ENCODE results near the gene FFAR1. TPM values are rescaled to one million over a fixed set of nuclear protein-coding genes. Genes with fewer than 3 reads are reported as not detected.

FFAR1 gene
- total and polyA plus RNA-seq, 5 donors from 2014 or later = not detected

DNA sequence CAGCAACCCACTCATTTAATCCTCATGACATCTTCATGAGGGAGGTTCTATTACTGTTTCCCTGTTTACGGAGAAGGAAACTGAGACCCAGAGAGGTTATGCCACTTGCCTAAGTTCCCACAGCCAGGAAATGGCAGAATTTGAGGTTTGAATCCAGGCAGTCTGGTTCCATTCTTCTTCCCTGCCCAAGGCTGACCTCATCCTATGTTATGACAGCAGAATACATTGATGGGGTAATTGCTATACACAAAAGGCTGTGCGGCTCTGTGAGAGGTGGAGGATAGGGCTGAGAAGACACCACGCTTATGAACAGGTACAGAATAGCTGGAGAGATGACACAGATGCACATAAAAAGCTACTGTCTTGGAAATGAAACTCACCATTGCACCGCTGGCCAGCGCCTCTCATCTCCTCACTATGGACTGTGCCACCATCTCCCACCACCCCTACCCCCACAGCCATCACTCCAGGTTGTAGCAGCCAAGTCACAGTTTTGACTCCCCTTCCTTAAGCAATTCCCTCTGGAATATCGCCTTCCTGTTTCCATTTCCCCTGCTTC lies 44.3 kb upstream of the FFAR1 start:
- no peak overlapping the region for H3K27ac Mint-ChIP-seq
- DNase-seq = no peak
- no peak overlapping the region for H3K4me3 Mint-ChIP-seq

DNA sequence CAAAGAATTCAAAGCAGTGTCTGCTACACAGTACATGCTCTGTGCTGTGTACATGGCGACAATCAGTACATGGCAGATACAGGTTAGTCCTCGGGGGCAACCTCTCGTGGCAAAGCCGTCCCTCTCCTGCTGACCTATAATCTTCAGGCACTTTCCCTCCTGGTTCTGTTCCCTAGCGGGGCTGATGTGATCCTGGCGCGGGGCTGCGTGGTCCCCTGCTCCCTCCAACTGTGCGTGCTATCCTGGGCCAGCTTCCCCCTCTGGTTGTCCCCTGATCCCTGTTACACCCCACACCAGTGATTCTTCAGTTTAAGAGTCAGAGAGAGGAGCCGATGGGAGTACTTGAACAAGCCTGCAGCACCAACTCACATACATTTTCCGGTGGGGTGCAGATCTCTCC lies 43.7 kb upstream of the FFAR1 start:
- peaks cover 0 to 3% (median 0%) of the 10 kb centered on the region in 7 donors for H3K9me3 Mint-ChIP-seq
- peak overlapping the region in 1 of 3 donors; percentile 84 for H3K27ac Mint-ChIP-seq
- Histone ChIP-seq H3K27ac (ENCODE audit: insufficient read depth, low read length, poor library complexity, severe bottlenecking) (no peak overlapping the region), H3K4me1 (ENCODE audit: control insufficient read depth, insufficient read depth, low read length, poor library complexity, severe bottlenecking) (no peaks in the 10 kb centered on the region), H3K36me3 (ENCODE audit: control insufficient read depth, insufficient read depth, low read length) (no peaks in the 10 kb centered on the region), H3K4me3 (ENCODE audit: low read depth, low read length) (no peak overlapping the region), H3K27me3 (ENCODE audit: control insufficient read depth, insufficient read depth, low read length) (no peaks in the 10 kb centered on the region), H3K9me3 (ENCODE audit: control insufficient read depth in 2 of 2, low read length in 2 of 2) (no peaks in the 10 kb centered on the region)
- no peak for ATAC-seq (ENCODE audit: low read depth in 2 of 2)
- no peak overlapping the region for H3K4me3 Mint-ChIP-seq
- no peaks in the 10 kb centered on the region for H3K27me3 Mint-ChIP-seq
- peaks cover 0 to 2% (median 0%) of the 10 kb centered on the region in 4 donors for H3K4me1 Mint-ChIP-seq
- no peaks in the 10 kb centered on the region for H3K36me3 Mint-ChIP-seq
- no peak for DNase-seq

More for the DNA sequence above, 44.3 kb upstream of the FFAR1 start:
- Mint-ChIP-seq H3K4me1 (peaks cover 0 to 2% (median 0%) of the 10 kb centered on the region in 4 donors), H3K27me3 (no peaks in the 10 kb centered on the region), H3K9me3 (peaks cover 0 to 3% (median 0%) of the 10 kb centered on the region in 7 donors), H3K36me3 (no peaks in the 10 kb centered on the region)
- no peaks in the 10 kb centered on the region for H3K4me1 ChIP-seq (ENCODE audit: control insufficient read depth, insufficient read depth, low read length, poor library complexity, severe bottlenecking)
- no peaks in the 10 kb centered on the region for H3K27me3 ChIP-seq (ENCODE audit: control insufficient read depth, insufficient read depth, low read length)
- H3K4me3 ChIP-seq (ENCODE audit: low read depth, low read length) = no peak overlapping the region
- H3K36me3 ChIP-seq (ENCODE audit: control insufficient read depth, insufficient read depth, low read length) = no peaks in the 10 kb centered on the region
- no peak for ATAC-seq (ENCODE audit: low read depth in 2 of 2)
- no peak overlapping the region for H3K27ac ChIP-seq (ENCODE audit: insufficient read depth, low read length, poor library complexity, severe bottlenecking)
- no peaks in the 10 kb centered on the region for H3K9me3 ChIP-seq (ENCODE audit: control insufficient read depth in 2 of 2, low read length in 2 of 2)

DNA sequence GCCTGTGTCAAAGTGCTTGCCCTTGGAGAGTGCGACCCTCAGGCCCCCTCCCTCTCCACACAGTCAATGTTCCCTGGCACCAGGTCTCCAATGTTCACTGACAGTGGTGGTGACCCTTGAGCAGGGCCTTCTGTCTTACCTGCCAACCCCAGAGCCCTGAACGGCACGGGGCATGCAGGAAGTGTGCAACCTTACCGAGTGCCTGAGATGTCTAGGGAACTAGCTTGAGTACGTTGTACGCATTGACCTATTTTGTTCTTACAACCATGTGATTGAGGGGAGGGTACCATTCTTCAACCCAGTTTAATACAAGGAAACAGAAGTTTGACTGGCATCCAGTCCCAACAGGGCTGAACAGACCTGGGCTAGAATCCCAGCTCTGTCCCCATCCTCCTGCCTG lies 42.5 kb upstream of the FFAR1 start:
- Mint-ChIP-seq H3K4me1 (peaks cover 0 to 2% (median 0%) of the 10 kb centered on the region in 4 donors), H3K27ac (no peak overlapping the region)
- no peak for ATAC-seq (ENCODE audit: low read depth in 2 of 2)

DNA sequence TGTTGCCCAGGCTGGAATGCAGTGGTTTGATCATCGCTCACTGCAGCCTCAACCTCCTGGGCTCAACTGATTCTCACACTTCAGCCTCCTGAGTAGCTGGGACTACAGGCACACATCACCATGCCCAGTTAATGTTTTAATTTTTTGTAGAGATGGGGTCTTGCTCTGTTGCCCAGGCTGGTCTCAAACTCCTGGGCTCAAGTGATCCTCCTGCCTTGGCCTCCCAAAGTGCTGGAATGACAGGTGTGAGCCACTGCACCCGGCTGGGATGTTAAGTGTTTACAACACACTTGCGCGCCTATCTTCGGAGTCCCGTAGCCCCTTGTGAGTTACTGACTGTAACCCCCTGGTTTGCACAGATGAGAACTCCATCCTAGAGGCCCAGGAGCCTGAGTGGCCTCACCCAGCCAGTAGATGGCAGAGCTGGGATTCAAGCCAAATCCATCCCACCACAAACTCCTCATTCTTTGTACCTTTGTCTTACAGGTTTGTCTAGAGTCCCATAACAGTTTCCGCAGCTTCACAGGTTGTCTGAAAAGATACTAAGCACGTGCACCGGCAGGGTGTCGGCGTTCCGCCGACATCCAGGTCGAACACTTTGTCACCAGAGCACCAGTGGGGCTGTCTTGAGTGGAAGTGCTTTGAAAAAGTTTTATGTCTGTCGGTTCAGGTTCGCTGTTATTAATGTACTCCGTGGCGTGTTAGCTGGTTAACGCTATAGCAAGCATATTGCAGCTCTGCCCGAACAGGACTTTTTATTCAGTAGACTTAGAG lies 41.0 kb upstream of the FFAR1 start:
- ATAC-seq (ENCODE audit: low read depth in 2 of 2) (no peak), DNase-seq (no peak)
- Mint-ChIP-seq H3K9me3 (peaks cover 0 to 3% (median 0%) of the 10 kb centered on the region in 7 donors), H3K27me3 (no peaks in the 10 kb centered on the region), H3K27ac (no peak overlapping the region), H3K4me1 (peaks cover 0 to 2% (median 0%) of the 10 kb centered on the region in 4 donors), H3K4me3 (no peak overlapping the region), H3K36me3 (no peaks in the 10 kb centered on the region)
- Histone ChIP-seq H3K36me3 (ENCODE audit: control insufficient read depth, insufficient read depth, low read length) (no peaks in the 10 kb centered on the region), H3K9me3 (ENCODE audit: control insufficient read depth in 2 of 2, low read length in 2 of 2) (no peaks in the 10 kb centered on the region), H3K27me3 (ENCODE audit: control insufficient read depth, insufficient read depth, low read length) (no peaks in the 10 kb centered on the region), H3K27ac (ENCODE audit: insufficient read depth, low read length, poor library complexity, severe bottlenecking) (no peak overlapping the region), H3K4me3 (ENCODE audit: low read depth, low read length) (no peak overlapping the region), H3K4me1 (ENCODE audit: control insufficient read depth, insufficient read depth, low read length, poor library complexity, severe bottlenecking) (no peaks in the 10 kb centered on the region)

More for the DNA sequence above, 42.5 kb upstream of the FFAR1 start:
- Histone ChIP-seq H3K9me3 (ENCODE audit: control insufficient read depth in 2 of 2, low read length in 2 of 2) (no peaks in the 10 kb centered on the region), H3K4me1 (ENCODE audit: control insufficient read depth, insufficient read depth, low read length, poor library complexity, severe bottlenecking) (no peaks in the 10 kb centered on the region), H3K27ac (ENCODE audit: insufficient read depth, low read length, poor library complexity, severe bottlenecking) (no peak overlapping the region), H3K27me3 (ENCODE audit: control insufficient read depth, insufficient read depth, low read length) (no peaks in the 10 kb centered on the region), H3K4me3 (ENCODE audit: low read depth, low read length) (no peak overlapping the region), H3K36me3 (ENCODE audit: control insufficient read depth, insufficient read depth, low read length) (no peaks in the 10 kb centered on the region)
- Mint-ChIP-seq H3K27me3 (no peaks in the 10 kb centered on the region), H3K4me3 (no peak overlapping the region), H3K36me3 (no peaks in the 10 kb centered on the region), H3K9me3 (peaks cover 0 to 3% (median 0%) of the 10 kb centered on the region in 7 donors)
- no peak for DNase-seq

DNA sequence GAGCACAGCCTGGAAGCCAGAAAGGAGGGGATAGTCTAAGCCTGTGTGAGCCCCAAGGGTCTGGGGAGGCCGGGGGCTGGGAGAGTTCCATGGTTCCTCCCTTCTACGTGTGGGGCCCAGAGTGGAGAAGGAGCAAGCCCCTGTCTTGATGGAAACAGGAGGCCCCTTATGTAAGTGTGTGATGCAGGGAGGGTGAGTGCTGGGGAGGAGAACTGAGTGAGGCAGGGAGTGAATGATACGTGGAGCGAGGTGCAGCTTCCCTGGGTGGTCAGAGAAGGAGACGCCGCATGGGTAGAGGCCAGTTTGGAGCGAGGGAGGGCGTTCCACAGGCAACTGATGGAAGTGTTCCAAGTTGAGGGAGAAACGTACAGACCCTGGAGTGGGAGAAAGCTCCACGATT lies 39.8 kb upstream of the FFAR1 start:
- H3K36me3 Mint-ChIP-seq = no peaks in the 10 kb centered on the region
- ATAC-seq (ENCODE audit: low read depth in 2 of 2) (no peak), DNase-seq (no peak)
- H3K36me3 ChIP-seq (ENCODE audit: control insufficient read depth, insufficient read depth, low read length) = no peaks in the 10 kb centered on the region
- H3K4me3 Mint-ChIP-seq = no peak overlapping the region
- peak overlapping the region in 2 of 3 donors; percentile 24 to 60 for H3K27ac Mint-ChIP-seq
- no peak overlapping the region for H3K4me3 ChIP-seq (ENCODE audit: low read depth, low read length)
- H3K4me1 Mint-ChIP-seq = peaks cover 0 to 2% (median 0%) of the 10 kb centered on the region in 4 donors
- H3K4me1 ChIP-seq (ENCODE audit: control insufficient read depth, insufficient read depth, low read length, poor library complexity, severe bottlenecking) = no peaks in the 10 kb centered on the region
- H3K27me3 Mint-ChIP-seq = no peaks in the 10 kb centered on the region
- no peaks in the 10 kb centered on the region for H3K9me3 ChIP-seq (ENCODE audit: control insufficient read depth in 2 of 2, low read length in 2 of 2)
- H3K9me3 Mint-ChIP-seq = peaks cover 0 to 3% (median 0%) of the 10 kb centered on the region in 7 donors
- no peaks in the 10 kb centered on the region for H3K27me3 ChIP-seq (ENCODE audit: control insufficient read depth, insufficient read depth, low read length)
- H3K27ac ChIP-seq (ENCODE audit: insufficient read depth, low read length, poor library complexity, severe bottlenecking) = no peak overlapping the region

DNA sequence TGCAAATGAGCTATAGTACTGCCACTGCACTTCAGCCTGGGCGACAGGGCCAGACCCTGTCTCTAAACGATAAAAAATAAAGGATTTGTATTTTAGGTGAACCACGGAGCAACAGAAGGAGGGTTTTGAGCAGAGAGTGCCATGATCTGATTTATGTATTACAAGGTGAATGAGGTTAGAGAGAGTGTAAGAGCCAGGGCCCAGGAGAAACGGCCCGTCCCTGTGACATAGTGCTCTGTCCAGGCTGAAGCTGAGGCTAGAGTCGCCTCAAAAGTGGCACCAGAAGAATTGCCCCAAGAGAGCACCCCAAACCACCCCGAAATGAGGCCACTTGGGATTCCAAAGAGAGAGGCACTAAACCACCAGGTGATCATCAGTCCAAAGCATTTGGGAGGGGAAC lies 38.8 kb upstream of the FFAR1 start:
- Mint-ChIP-seq H3K4me3 (no peak overlapping the region), H3K27me3 (no peaks in the 10 kb centered on the region), H3K4me1 (peaks cover 0 to 2% (median 0%) of the 10 kb centered on the region in 4 donors), H3K36me3 (no peaks in the 10 kb centered on the region), H3K27ac (peak overlapping the region in 2 of 3 donors; percentile 24 to 32), H3K9me3 (peaks cover 0 to 3% (median 0%) of the 10 kb centered on the region in 7 donors)
- no peaks in the 10 kb centered on the region for H3K27me3 ChIP-seq (ENCODE audit: control insufficient read depth, insufficient read depth, low read length)
- DNase-seq (no peak), ATAC-seq (ENCODE audit: low read depth in 2 of 2) (no peak)
- H3K4me3 ChIP-seq (ENCODE audit: low read depth, low read length) = no peak overlapping the region
- H3K4me1 ChIP-seq (ENCODE audit: control insufficient read depth, insufficient read depth, low read length, poor library complexity, severe bottlenecking) = no peaks in the 10 kb centered on the region
- H3K9me3 ChIP-seq (ENCODE audit: control insufficient read depth in 2 of 2, low read length in 2 of 2) = no peaks in the 10 kb centered on the region
- no peaks in the 10 kb centered on the region for H3K36me3 ChIP-seq (ENCODE audit: control insufficient read depth, insufficient read depth, low read length)
- no peak overlapping the region for H3K27ac ChIP-seq (ENCODE audit: insufficient read depth, low read length, poor library complexity, severe bottlenecking)

DNA sequence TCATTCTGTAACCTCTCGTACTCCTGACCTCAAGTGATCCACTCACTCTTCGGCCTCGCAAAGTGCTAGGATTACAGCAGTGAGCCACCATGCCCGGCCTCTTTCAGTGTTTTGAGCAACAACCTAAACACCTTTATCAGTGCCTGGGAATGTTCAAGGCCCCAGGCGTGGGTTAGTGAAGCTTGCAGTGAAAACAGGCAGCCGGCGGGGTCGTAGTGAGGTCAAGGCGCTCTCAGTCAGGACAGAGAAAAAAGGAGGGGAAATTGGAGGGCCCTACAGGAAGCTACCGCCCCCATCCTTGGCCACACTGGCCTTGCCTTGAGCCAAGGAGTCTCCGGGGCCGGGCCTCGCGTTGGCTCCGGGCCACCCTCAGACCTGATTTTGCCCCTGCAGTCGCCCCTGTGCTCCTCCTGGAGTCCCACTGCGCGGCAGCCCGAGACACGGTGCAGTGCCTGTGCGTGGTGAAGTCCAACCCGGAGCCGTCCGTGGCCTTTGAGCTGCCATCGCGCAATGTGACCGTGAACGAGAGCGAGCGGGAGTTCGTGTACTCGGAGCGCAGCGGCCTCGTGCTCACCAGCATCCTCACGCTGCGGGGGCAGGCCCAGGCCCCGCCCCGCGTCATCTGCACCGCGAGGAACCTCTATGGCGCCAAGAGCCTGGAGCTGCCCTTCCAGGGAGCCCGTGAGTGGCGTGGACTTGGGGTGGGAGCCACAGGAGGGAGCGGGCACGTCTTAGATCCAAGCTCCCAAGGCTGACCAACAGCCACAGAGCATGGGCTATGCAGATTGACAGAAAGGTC lies 38.0 kb upstream of the FFAR1 start:
- H3K27me3 ChIP-seq (ENCODE audit: control insufficient read depth, insufficient read depth, low read length) = no peaks in the 10 kb centered on the region
- H3K4me1 ChIP-seq (ENCODE audit: control insufficient read depth, insufficient read depth, low read length, poor library complexity, severe bottlenecking) = no peaks in the 10 kb centered on the region
- Mint-ChIP-seq H3K27me3 (no peaks in the 10 kb centered on the region), H3K9me3 (peaks cover 0 to 3% (median 0%) of the 10 kb centered on the region in 7 donors), H3K36me3 (no peaks in the 10 kb centered on the region), H3K4me1 (peaks cover 0 to 2% (median 0%) of the 10 kb centered on the region in 4 donors), H3K4me3 (no peak overlapping the region), H3K27ac (no peak overlapping the region)
- no peaks in the 10 kb centered on the region for H3K9me3 ChIP-seq (ENCODE audit: control insufficient read depth in 2 of 2, low read length in 2 of 2)
- no peak overlapping the region for H3K4me3 ChIP-seq (ENCODE audit: low read depth, low read length)
- no peak overlapping the region for H3K27ac ChIP-seq (ENCODE audit: insufficient read depth, low read length, poor library complexity, severe bottlenecking)
- DNase-seq (no peak), ATAC-seq (ENCODE audit: low read depth in 2 of 2) (no peak)
- H3K36me3 ChIP-seq (ENCODE audit: control insufficient read depth, insufficient read depth, low read length) = no peaks in the 10 kb centered on the region
